Glutamatergic neuron (in vitro differentiated cells): Measurements from ENCODE around the gene UBE2J2. TPM values are rescaled to one million over a fixed set of nuclear protein-coding genes. Genes with fewer than 3 reads are reported as not detected.
"Not testable (repeated sequence)": the region's sequence is repeated elsewhere in the genome, so short reads cannot be mapped to it uniquely, and the experiment has no call there.

Experiments
- DNase-seq: peaks from one replicate; pipeline ENCODE4 v3.0.0; 2022
- H3K27ac Mint-ChIP-seq: one replicate; pipeline ENCODE4 v1.8.0; 2020; ENCODE audit warnings: mild to moderate bottlenecking, mixed read lengths, inconsistent platforms; ENCODE audit not compliant: unreplicated experiment
- H3K27me3 Mint-ChIP-seq: one replicate; pipeline ENCODE4 v1.8.0; 2020; ENCODE audit warnings: mild to moderate bottlenecking, moderate library complexity, mixed read lengths, inconsistent platforms; ENCODE audit not compliant: unreplicated experiment
- H3K36me3 Mint-ChIP-seq: one replicate; pipeline ENCODE4 v1.8.0; 2020; ENCODE audit warnings: mild to moderate bottlenecking, mixed read lengths, inconsistent platforms; ENCODE audit not compliant: unreplicated experiment
- H3K4me1 Mint-ChIP-seq: one replicate; pipeline ENCODE4 v1.8.0; 2020; ENCODE audit warnings: mild to moderate bottlenecking, low read depth, mixed read lengths, inconsistent platforms; ENCODE audit not compliant: unreplicated experiment
- H3K4me3 Mint-ChIP-seq: one replicate; pipeline ENCODE4 v1.8.0; 2020; ENCODE audit warnings: mild to moderate bottlenecking, mixed read lengths, inconsistent platforms; ENCODE audit not compliant: unreplicated experiment
- H3K9me3 Mint-ChIP-seq: one replicate; pipeline ENCODE4 v1.8.0; 2020; ENCODE audit warnings: mild to moderate bottlenecking, moderate library complexity, mixed read lengths, inconsistent platforms; ENCODE audit not compliant: unreplicated experiment
- total RNA-seq: library from RNA; stranded (reverse); fragmentation: NEBNext Ultra II Directional; extraction: Animal tissue kit (Norgen Biotek cat#: 25700); gene quantifications from one replicate; pipeline ENCODE4 v1.2.1, GENCODE V29; 2021; ENCODE audit not compliant: unreplicated experiment
- TF ChIP-seq, protein P1 (sequence below): fragments of 200-600 bp; sonication (generic); IDR thresholded peaks from one replicate; pipeline ENCODE4 v1.5.0; 2021; ENCODE audit not compliant: partially characterized antibody, unreplicated experiment

The UBE2J2 gene
- total RNA-seq, 1 donor from 2014 or later, result 88.1 TPM

DNA sequence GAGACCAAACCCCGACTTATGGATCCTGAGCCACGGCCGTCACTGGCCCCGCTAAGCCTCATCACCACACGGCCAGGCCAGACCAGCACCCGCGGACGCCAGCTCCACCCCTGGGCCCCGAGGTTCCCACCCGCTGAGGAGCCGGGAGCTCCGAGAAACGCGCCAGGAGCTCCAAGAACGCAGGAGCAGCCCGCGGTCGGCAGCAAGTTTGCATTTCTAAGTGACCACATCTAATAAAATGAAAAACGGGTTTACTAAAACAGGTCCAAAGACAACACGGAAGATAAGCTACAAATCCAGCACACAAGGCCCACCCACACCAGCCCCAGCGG lies 19.0 kb downstream of the UBE2J2 start:
- DNase-seq, result no peak
- peaks cover 11% of the 10 kb centered on the region for H3K9me3 Mint-ChIP-seq
- H3K27ac Mint-ChIP-seq, result no peak overlapping the region
- H3K4me1 Mint-ChIP-seq, result peaks cover 7% of the 10 kb centered on the region
- H3K36me3 Mint-ChIP-seq, result no peaks in the 10 kb centered on the region
- TF ChIP-seq, protein P1, sequence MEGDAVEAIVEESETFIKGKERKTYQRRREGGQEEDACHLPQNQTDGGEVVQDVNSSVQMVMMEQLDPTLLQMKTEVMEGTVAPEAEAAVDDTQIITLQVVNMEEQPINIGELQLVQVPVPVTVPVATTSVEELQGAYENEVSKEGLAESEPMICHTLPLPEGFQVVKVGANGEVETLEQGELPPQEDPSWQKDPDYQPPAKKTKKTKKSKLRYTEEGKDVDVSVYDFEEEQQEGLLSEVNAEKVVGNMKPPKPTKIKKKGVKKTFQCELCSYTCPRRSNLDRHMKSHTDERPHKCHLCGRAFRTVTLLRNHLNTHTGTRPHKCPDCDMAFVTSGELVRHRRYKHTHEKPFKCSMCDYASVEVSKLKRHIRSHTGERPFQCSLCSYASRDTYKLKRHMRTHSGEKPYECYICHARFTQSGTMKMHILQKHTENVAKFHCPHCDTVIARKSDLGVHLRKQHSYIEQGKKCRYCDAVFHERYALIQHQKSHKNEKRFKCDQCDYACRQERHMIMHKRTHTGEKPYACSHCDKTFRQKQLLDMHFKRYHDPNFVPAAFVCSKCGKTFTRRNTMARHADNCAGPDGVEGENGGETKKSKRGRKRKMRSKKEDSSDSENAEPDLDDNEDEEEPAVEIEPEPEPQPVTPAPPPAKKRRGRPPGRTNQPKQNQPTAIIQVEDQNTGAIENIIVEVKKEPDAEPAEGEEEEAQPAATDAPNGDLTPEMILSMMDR, result no peak
- H3K4me3 Mint-ChIP-seq, result no peak overlapping the region
- peaks cover 5% of the 10 kb centered on the region for H3K27me3 Mint-ChIP-seq

DNA sequence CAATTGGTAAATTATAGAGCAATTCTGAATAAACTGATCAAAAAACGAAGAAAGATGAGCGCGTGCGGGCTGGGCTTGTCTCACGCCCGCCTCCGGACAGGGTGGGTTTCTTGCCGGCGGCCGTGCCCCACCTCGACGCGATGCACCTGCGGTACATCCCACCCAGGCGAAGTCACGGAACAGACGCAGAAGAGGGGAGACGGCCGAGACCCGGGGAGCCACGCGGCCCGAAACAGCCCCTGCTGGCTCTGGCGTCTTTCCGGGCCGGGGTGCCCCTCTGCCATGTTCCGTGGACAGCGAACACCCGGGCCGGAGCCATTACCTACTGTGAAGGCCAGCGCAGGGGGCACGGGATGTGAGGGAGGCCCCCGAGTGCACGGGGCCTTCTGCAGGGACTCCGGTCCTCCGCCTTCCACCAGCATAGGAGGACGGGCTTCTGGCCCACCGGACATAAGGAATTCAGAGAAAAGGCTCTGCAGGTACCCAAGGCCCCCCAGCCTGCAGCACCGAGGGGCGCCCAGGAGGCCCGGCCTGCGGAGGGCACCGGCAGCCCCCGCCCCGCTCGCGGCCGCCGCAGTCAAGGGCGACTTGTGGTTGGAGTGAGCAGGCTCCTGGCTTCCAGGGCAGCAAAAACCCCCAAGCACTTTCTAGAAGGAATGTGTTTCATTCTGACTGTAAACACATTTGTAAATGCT lies 19.5 kb downstream of the UBE2J2 start:
- Mint-ChIP-seq H3K36me3 (no peaks in the 10 kb centered on the region), H3K4me1 (peaks cover 7% of the 10 kb centered on the region), H3K27ac (no peak overlapping the region), H3K4me3 (no peak overlapping the region), H3K9me3 (peaks cover 8% of the 10 kb centered on the region), H3K27me3 (peaks cover 4% of the 10 kb centered on the region)
- TF ChIP-seq, protein P1, result no peak
- DNase-seq, result no peak

DNA sequence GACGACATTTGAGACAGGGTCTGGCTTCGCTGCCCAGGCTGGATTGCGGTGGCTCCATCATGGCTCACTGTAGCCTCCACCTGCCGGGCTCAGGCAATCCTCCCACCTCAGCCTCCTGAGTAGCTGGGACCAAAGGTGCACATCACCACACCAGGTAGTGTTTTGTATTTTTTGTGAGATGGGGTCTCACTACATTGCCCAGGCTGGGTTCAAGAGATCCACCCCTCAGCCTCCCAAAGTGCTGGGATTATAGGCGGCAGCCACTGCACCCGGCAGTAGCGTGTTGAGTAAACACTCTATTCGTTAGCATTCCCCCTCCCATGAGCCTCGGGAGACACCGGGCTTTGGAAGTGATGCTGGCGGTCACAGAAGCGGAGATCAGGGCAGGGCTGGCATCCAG lies 20.3 kb downstream of the UBE2J2 start:
- TF ChIP-seq, protein P1, result no peak
- Mint-ChIP-seq H3K36me3 (no peaks in the 10 kb centered on the region), H3K4me3 (no peak overlapping the region), H3K27me3 (peaks cover 4% of the 10 kb centered on the region), H3K9me3 (peaks cover 4% of the 10 kb centered on the region), H3K27ac (no peak overlapping the region), H3K4me1 (peaks cover 7% of the 10 kb centered on the region)
- DNase-seq, result no peak

DNA sequence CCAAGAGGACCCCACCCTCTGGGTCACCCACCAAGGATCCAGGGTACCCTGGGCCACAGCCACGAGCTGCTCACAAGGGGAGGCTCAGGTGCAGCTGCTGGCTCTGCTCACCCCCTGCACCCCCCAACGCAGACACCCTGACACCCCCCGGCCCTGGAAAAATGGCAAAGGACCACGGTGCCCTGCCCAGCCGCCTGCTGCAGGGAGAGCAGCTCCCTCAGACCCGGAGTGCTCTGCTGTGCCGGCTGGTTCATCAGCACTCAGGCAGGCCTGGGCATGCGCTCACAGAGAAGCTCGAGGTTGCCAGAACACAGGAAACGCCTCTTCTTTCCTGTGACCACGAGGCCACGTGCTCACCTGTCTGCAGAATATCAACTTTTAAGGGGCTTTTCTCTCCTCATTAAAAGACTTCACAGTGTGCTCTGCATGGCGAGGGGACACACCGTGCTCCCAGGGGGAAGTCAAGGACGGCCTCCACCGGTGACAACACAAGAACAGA lies 22.8 kb downstream of the UBE2J2 start:
- Mint-ChIP-seq H3K36me3 (no peaks in the 10 kb centered on the region), H3K9me3 (peaks cover 4% of the 10 kb centered on the region), H3K4me1 (peaks cover 2% of the 10 kb centered on the region), H3K4me3 (no peak overlapping the region), H3K27me3 (no peaks in the 10 kb centered on the region), H3K27ac (no peak overlapping the region)
- no peak for DNase-seq
- TF ChIP-seq, protein P1, result no peak

DNA sequence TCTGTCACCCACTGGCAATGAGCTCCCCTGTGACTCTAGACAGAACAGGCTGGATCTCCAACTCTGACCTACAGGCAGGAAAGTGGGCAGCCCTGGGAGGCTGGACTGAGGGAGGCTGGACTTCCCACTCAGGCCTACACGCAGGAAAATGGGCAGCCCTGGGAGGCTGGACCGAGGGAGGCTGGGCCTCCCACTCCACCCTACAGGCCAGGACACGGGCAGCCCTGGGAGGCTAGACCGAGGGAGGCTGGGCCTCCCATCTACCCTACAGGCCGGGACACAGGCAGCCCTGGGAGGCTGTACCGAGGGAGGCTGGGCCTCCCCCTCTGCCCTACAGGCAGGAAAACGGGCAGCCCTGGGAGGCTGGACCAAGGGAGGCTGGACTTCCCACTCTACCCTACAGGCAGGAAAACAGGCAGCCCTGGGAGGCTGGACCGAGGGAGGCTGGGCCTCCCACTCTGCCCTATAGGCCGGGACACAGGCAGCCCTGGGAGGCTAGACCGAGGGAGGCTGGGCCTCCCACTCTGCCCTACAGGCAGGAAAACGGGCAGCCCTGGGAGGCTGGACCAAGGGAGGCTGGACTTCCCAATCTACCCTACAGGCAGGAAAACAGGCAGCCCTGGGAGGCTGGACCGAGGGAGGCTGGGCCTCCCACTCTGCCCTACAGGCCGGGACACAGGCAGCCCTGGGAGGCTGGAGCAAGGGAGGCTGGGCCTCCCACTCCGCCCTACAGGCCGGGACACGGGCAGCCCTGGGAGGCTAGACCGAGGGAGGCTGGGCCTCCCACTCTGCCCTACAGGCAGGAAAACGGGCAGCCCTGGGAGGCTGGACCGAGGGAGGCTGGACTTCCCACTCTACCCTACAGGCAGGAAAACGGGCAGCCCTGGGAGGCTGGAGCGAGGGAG lies 25.4 kb downstream of the UBE2J2 start:
- not testable (repeated sequence) for DNase-seq, H3K27ac Mint-ChIP-seq, H3K36me3 Mint-ChIP-seq, H3K4me1 Mint-ChIP-seq, H3K4me3 Mint-ChIP-seq, H3K9me3 Mint-ChIP-seq, H3K27me3 Mint-ChIP-seq
